Iris pigment epithelial cell (primary cell): ENCODE measurements around the gene NFX1.
"Not testable (repeated sequence)": the region's sequence is repeated elsewhere in the genome, so short reads cannot be mapped to it uniquely, and the experiment has no call there.

Source experiments
- DNase-seq: peaks from one replicate; pipeline ENCODE4 v3.0.0-alpha.2; 2011; ENCODE audit warnings: low read depth

Gene NFX1

DNA sequence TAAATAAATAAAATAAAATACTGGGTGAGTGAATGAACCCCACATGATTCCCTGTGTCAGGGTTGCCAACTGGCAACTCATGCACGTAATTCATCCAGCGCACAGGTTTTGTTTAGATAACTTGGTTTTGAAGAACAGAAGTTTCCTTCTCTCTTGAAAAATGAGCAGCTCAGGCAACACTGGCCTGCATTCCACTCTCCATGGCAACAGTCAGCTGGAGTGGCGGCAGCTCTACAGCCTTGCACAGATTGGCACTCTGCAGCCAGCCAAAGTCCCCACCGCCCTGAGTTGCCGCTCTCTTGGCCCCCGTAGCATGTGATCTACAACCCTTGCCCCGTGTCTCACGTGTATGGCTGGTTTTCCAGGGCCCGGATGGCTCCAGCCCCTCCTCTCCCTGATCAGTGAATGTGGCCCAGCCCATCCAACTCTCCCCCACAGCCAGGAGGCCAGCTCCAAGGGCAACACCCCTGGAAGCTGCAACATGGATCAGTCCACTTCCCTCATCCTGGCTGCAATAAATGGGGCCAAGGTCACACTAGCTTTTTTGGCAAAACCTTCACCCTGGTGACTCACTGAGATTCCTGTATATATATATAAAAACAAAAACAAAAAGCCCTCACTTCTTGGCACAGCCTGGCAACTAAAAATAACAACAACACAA is 100.9 kb downstream of the NFX1 start:
- peak; percentile 87 for DNase-seq

- DNase-seq = not testable (repeated sequence)
Measured at GRCh38 chr9:33392591-33393021, 102.3 kb downstream of the NFX1 start.

DNA sequence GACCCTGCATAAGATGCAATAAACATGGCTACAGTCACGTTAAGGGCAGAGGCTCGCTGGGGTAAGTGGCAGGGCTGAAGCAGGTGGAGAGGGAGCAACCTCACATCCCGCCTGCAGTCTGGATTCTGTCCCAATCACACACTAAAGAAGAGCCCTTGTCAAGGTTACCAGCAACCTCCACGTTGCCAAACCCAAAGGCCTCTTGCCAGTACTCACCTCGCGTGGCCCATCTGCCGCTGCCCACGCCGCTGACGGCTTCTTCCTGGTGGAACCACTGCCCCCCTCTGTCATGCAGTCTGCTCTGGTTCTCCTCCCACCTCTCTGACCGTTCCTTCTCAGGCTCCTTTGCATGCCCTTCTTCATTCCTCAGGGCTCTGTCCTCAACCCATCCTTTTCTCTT is 103.3 kb downstream of the NFX1 start:
- DNase-seq = no peak

GRCh38 chr9:33393986-33394385 is 103.7 kb downstream of the NFX1 start:
- DNase-seq = not testable (repeated sequence)

DNA sequence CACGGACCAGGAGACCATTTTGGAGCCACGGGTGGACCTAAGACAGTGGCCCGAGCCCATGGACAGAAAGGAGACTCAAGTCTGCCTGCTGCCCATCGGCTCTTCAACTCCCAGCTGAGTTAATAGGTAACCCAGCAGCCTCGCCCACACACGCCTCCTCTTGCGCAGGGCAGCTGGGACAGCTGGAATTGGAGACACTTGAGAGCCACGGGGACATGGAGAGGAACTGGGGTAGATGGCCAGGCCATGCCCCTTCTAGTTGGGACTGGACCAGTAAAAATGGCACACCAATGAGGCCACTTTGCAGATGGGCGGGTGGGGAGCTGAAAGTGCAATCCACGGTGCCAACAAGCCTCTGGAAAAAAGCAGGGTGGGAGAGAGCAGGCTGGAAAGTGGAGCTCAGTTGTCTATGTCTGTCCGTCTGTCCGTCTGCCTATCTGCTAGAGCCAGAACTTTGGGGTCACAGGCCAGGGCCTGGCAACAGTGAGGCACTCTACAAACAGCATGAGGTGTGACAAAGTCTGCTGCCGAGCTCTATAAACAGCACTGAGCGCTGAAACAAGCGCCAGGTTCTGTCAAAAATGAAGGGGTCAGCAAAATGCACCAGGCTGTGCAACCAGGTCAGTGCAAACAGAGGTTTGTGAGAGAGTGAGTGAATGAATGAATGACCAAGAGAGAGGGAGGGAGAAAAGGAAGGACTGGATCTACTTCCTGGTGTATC is 105.0 kb downstream of the NFX1 start:
- not testable (repeated sequence) for DNase-seq

DNA sequence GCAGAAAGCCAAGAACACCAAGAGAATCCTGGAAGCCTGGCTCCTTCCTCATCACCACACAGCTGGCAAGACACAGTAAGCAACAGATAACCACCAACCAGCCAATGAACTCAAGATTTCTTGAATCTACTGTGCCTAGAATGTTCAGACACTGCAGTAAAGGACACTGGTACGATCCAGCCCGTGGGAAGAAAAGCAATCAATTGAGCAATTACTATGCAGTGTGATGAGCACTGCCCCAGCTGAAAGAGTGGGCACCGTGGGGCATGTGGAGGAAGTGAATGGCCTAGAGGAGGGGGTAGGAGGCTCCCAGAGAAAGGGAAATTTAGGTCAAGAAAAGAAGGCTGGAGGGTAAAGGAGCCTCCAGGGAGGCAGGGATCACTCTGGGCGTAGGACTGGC is 107.5 kb downstream of the NFX1 start:
- DNase-seq = not testable (repeated sequence)

- not testable (repeated sequence) for DNase-seq
Measured at GRCh38 chr9:33399047-33399446, 108.7 kb downstream of the NFX1 start.

DNA sequence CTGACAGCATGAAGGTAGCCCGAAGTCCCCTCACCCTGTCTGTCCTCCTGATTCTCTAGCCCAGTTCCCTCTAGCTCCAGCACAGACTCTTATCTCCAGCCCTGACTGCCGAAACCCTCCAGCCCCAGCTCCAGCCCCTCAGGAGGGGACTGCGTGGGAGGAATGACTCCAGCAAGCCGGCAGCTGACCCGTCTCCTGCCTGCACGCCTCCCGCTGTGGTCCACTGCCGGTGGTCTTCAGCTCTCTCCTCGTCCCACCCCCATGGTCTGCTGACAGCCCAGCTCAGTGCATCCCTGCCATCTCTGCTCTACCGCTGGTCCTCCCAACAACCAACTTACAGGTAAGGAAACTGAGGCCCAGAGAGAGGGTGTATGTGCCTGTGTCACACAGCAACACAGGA is 111.5 kb downstream of the NFX1 start:
- DNase-seq = not testable (repeated sequence)

DNA sequence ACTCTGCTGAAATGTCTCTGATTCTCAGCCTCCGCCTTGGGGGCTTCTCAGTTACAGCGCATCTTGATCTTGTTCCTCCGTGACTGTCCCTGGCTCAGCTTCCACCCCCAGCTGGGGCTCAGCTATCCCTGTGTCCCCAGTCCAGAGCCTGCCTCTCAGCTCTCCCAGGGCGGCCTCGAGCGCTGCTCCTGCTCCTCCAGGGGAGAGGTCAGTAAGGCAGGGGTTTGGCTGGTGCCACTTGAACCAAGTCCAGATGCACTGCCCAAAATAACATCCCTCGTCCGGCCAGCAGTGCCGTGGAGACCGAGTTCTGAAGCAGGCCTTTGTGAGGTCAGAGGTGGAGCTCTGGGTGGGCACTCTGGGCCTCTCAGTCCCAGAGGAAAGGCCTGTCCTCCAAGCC is 112.1 kb downstream of the NFX1 start, which contains the start of gene AQP7:
Gene AQP7 (minus strand): TSS at position 198 of the 400 bp plus-strand sequence. CDS start 1,306 bp downstream, outside the sequence.
- not testable (repeated sequence) for DNase-seq

- DNase-seq = no peak
Measured at GRCh38 chr9:33403941-33404787, 113.8 kb downstream of the NFX1 start.

- no peak for DNase-seq
Measured at GRCh38 chr9:33404788-33405362, 114.6 kb downstream of the NFX1 start.

- no peak for DNase-seq
Measured at GRCh38 chr9:33407061-33407460, 116.7 kb downstream of the NFX1 start.

DNA sequence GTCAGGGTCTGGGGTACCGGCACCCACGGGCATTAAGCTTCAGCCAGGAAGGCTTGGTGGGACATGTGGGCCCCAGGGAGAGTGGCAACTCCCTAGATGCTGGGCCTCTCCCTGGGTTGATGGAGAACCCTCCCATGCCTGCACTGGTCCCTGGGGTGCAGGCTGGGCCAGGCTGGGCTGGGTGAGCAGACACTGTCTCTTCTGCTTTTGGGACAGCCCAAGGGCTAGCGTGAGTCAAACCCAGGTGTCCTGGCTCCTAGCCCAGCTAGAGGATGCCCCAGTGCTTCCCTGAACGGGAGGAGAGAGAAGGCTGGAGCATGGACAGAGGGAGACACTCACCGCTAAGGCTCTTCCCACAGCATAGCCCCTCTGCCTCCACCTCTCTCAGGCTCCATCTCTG is 117.8 kb downstream of the NFX1 start:
- no peak for DNase-seq

GRCh38 chr9:33414268-33414667 is 124.0 kb downstream of the NFX1 start:
- DNase-seq = no peak

DNA sequence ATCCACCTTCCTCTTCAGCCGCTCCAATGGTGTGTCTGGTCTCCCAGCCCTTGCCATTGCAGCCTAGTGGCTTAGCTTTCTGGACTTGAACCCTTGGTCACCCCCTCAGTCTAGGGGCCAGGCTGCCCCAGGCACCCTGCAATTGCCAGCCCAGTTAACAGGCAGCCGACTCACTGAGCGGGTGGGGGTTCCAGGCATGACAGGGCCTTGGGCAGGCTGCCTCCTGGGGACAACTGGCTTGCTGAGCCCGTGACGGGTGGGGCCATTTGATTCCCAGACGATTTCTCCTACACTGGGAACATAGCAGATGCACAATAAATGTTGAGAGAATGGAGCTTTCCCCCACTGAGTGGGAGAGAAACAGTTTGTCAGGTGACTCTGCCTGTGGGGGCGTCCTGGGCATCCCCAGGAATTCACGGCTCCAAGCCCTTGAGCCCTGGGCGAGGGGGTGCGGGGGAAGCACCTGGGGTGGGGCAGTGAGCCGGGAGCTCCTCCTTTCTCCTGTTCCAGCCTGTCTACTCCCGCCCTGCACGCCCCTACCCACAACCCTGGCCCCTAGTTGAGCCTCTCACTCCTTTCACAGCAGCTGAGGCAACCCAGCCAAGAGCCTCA is 124.7 kb downstream of the NFX1 start:
- no peak for DNase-seq

DNA sequence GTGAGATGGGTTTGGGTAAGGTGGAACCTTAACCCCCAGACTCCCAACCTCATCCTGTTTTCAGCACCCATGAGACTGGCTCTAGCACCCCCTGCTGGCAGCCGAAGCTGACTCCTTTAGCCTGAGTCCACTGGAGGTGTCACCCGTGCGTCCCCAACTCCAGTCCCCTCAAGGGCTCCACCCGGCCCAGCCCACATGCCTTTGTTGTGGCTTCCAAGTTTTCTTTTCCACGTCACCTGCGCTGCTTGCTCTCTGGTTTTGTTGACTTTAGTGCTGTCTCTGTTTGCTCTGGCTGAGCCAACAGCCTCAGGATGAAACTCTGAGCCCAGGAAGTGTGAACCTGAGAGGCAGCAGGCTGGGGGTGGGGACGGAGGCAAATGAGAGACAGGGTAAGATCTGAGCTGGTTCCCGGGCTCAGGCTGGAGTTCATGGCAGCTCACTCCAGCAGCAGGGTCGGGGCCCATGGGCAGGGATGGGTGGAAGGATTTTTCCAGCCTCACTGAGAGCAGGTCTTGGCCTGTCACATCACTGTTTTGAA is 125.3 kb downstream of the NFX1 start:
- DNase-seq = peak; percentile 34

DNA sequence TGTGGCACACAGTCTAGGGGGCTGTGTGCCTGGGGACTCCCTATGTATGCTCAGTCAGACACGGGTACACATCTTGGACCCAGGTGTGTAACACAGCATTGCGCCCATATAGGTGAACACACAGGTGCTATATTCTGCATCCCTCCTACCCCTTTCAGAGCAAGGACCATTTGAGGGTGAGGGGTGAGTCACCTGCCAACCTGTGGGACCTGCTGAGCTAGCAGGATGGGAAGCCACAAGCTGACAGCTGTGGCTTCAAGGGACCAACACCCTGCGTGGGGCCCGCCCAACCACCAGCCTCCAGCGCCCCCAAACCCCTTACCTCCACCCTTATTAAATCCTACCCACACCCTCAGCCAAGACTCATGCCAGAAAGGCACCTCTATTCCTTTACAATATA is 126.7 kb downstream of the NFX1 start:
- DNase-seq = no peak

DNA sequence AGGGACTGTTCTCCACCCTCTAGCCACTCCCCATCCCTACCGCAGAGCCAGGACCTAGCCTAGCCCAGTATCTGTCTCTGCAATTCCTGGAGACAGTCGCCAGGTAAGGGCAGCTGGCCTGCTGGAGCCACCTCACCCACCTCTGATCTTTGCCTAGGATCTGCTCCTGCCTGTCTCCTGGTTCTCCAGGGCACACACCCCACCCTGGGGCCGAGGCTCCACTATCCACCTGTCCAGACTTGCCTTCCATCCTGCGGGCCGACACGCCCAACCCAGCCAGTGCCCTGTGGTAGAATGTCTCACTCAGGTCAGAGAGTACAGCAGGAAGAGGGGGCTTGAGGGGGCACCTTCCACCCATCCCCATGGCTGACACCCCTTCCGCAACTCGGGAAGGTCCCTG is 127.8 kb downstream of the NFX1 start:
- no peak for DNase-seq

DNA sequence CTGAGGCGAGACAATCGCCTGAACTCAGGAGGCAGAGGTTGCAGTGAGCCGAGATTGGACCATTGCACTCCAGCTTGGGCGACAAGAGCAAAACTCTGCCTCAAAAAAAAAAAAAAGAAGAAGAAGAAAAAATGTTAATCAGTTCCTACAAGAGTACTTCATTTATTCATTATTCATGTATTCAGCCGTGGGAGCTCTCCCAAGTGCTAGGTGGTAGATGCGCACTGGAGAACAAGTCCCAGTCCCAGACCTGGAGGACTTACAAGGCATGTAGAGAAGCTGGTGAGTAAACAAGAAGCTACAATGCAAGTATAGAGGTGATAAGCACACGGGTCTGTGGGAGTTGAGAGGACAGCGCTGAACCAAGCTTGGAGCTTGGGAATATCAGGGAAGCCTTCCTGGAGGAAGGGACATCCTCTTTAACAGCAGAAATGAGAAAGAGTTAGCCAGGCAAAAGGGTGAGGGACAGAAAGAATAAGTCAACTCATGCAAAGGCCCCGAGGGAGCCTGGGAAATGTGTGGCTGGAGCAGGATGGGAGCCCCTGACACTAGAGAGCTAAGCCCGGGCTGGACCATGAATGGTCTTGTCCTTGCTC is 129.5 kb downstream of the NFX1 start:
- no peak for DNase-seq
